Measurements from ENCODE around the gene PAWR. TPM values are rescaled to one million over a fixed set of nuclear protein-coding genes. Genes with fewer than 3 reads are reported as not detected.

PAWR gene
- total RNA-seq, 5 donors from 2014 or later (not counting 1 experiment from before 2014, with no cell fraction given) = 0.98 to 8.2 (median 6.1) TPM

- H3K4me3 Mint-ChIP-seq = no peak overlapping the region
- no peak overlapping the region for H3K27ac ChIP-seq (ENCODE audit: low read length)
- ChIA-PET POLR2A (no interaction called here), CTCF (no interaction called here)
- H3K9me3 Mint-ChIP-seq = no peaks in the 10 kb centered on the region
- ATAC-seq (replicated peaks in 1 of 4) = no peak
- no peaks in the 10 kb centered on the region for H3K36me3 ChIP-seq (ENCODE audit: control insufficient read depth in 2 of 2, extremely low read depth in 1 of 2, insufficient read depth in 1 of 2, low read length in 1 of 2)
- H3K4me1 Mint-ChIP-seq = no peaks in the 10 kb centered on the region
- H3K4me3 ChIP-seq (ENCODE audit: control insufficient read depth in 1 of 2, extremely low read depth in 1 of 2, low read length in 1 of 2) = no peak overlapping the region
- 100% methylated on average over 3 of the region's 6 CpGs for WGBS (ENCODE audit: insufficient coverage)
- H3K27ac Mint-ChIP-seq = no peak overlapping the region
- H3K27me3 ChIP-seq (replicated peaks in 1 of 2; ENCODE audit: control insufficient read depth in 2 of 2, extremely low read depth in 1 of 2, insufficient read depth in 2 of 2, low read length in 1 of 2) = no peaks in the 10 kb centered on the region
- DNase-seq = no peak
- H3K36me3 Mint-ChIP-seq = no peaks in the 10 kb centered on the region
- H3K9me3 ChIP-seq = no peaks in the 10 kb centered on the region
- H3K4me1 ChIP-seq (ENCODE audit: control insufficient read depth in 1 of 2, extremely low read depth in 1 of 2, insufficient read depth in 2 of 2, low read length in 2 of 2) = no peaks in the 10 kb centered on the region
- peaks cover 0 to 3% of the 10 kb centered on the region in 2 donors for H3K27me3 Mint-ChIP-seq
These were observed 138.6 kb downstream of the PAWR start for GRCh38 chr12:79552192-79552591.

GRCh38 chr12:79549531-79550271 lies 141.1 kb downstream of the PAWR start:
- H3K36me3 ChIP-seq (ENCODE audit: control insufficient read depth in 2 of 2, extremely low read depth in 1 of 2, insufficient read depth in 1 of 2, low read length in 1 of 2) = no peaks in the 10 kb centered on the region
- H3K27me3 ChIP-seq (replicated peaks in 1 of 2; ENCODE audit: control insufficient read depth in 2 of 2, extremely low read depth in 1 of 2, insufficient read depth in 2 of 2, low read length in 1 of 2) = no peaks in the 10 kb centered on the region
- WGBS (ENCODE audit: insufficient coverage) = 93% methylated on average over 3 of the region's 4 CpGs
- ATAC-seq (replicated peaks in 1 of 4) (no peak), DNase-seq (no peak)
- Mint-ChIP-seq H3K4me3 (no peak overlapping the region), H3K27ac (no peak overlapping the region), H3K4me1 (no peaks in the 10 kb centered on the region), H3K36me3 (no peaks in the 10 kb centered on the region), H3K27me3 (peaks cover 0 to 3% of the 10 kb centered on the region in 2 donors), H3K9me3 (no peaks in the 10 kb centered on the region)
- ChIA-PET CTCF (no interaction called here), POLR2A (interaction anchor here in 1 of 2 donors (0.5 kb wide), 1 partner anchor 570 kb away, joined by 3 read pairs; no protein-coding TSS in a partner anchor)
- H3K27ac ChIP-seq (ENCODE audit: low read length) = no peak overlapping the region
- H3K4me1 ChIP-seq (ENCODE audit: control insufficient read depth in 1 of 2, extremely low read depth in 1 of 2, insufficient read depth in 2 of 2, low read length in 2 of 2) = no peaks in the 10 kb centered on the region
- H3K9me3 ChIP-seq = no peaks in the 10 kb centered on the region
- no peak overlapping the region for H3K4me3 ChIP-seq (ENCODE audit: control insufficient read depth in 1 of 2, extremely low read depth in 1 of 2, low read length in 1 of 2)

- H3K27me3 Mint-ChIP-seq = peaks cover 0 to 3% of the 10 kb centered on the region in 2 donors
These were observed 142.2 kb downstream of the PAWR start for GRCh38 chr12:79548610-79548924.

GRCh38 chr12:79547735-79548609 lies 142.8 kb downstream of the PAWR start:
- Mint-ChIP-seq H3K36me3 (no peaks in the 10 kb centered on the region), H3K4me3 (no peak overlapping the region), H3K9me3 (no peaks in the 10 kb centered on the region), H3K27me3 (peaks cover 0 to 3% of the 10 kb centered on the region in 2 donors), H3K4me1 (no peaks in the 10 kb centered on the region), H3K27ac (no peak overlapping the region)
- Histone ChIP-seq H3K9me3 (no peaks in the 10 kb centered on the region), H3K4me3 (ENCODE audit: control insufficient read depth in 1 of 2, extremely low read depth in 1 of 2, low read length in 1 of 2) (no peak overlapping the region), H3K27me3 (replicated peaks in 1 of 2; ENCODE audit: control insufficient read depth in 2 of 2, extremely low read depth in 1 of 2, insufficient read depth in 2 of 2, low read length in 1 of 2) (no peaks in the 10 kb centered on the region), H3K36me3 (ENCODE audit: control insufficient read depth in 2 of 2, extremely low read depth in 1 of 2, insufficient read depth in 1 of 2, low read length in 1 of 2) (no peaks in the 10 kb centered on the region), H3K4me1 (ENCODE audit: control insufficient read depth in 1 of 2, extremely low read depth in 1 of 2, insufficient read depth in 2 of 2, low read length in 2 of 2) (no peaks in the 10 kb centered on the region), H3K27ac (ENCODE audit: low read length) (no peak overlapping the region)
- DNase-seq (peak in 1 of 35 experiments; percentile 28), ATAC-seq (replicated peaks in 1 of 4) (no peak)
- POLR2A ChIA-PET = no interaction called here
- CTCF ChIA-PET = no interaction called here
- 65% methylated on average over 7 of the region's 8 CpGs for WGBS (ENCODE audit: insufficient coverage)

More at GRCh38 chr12:79548610-79548924, 142.2 kb downstream of the PAWR start:
- H3K27ac Mint-ChIP-seq = no peak overlapping the region
- no peaks in the 10 kb centered on the region for H3K36me3 Mint-ChIP-seq
- ChIA-PET CTCF (interaction anchor here in 1 of 2 donors (0.7 kb wide), 1 partner anchor 513 kb away, joined by 3 read pairs; no protein-coding TSS in a partner anchor), POLR2A (no interaction called here)
- H3K27ac ChIP-seq (ENCODE audit: low read length) = no peak overlapping the region
- no peak overlapping the region for H3K4me3 Mint-ChIP-seq
- no peaks in the 10 kb centered on the region for H3K9me3 Mint-ChIP-seq
- H3K4me1 Mint-ChIP-seq = no peaks in the 10 kb centered on the region
- H3K27me3 ChIP-seq (replicated peaks in 1 of 2; ENCODE audit: control insufficient read depth in 2 of 2, extremely low read depth in 1 of 2, insufficient read depth in 2 of 2, low read length in 1 of 2) = no peaks in the 10 kb centered on the region
- H3K9me3 ChIP-seq = no peaks in the 10 kb centered on the region
- DNase-seq (no peak), ATAC-seq (replicated peaks in 1 of 4) (no peak)
- H3K36me3 ChIP-seq (ENCODE audit: control insufficient read depth in 2 of 2, extremely low read depth in 1 of 2, insufficient read depth in 1 of 2, low read length in 1 of 2) = no peaks in the 10 kb centered on the region
- no peak overlapping the region for H3K4me3 ChIP-seq (ENCODE audit: control insufficient read depth in 1 of 2, extremely low read depth in 1 of 2, low read length in 1 of 2)
- H3K4me1 ChIP-seq (ENCODE audit: control insufficient read depth in 1 of 2, extremely low read depth in 1 of 2, insufficient read depth in 2 of 2, low read length in 2 of 2) = no peaks in the 10 kb centered on the region

GRCh38 chr12:79547044-79547734 lies 143.6 kb downstream of the PAWR start:
- Mint-ChIP-seq H3K36me3 (no peaks in the 10 kb centered on the region), H3K4me3 (no peak overlapping the region), H3K4me1 (no peaks in the 10 kb centered on the region), H3K9me3 (no peaks in the 10 kb centered on the region), H3K27ac (no peak overlapping the region), H3K27me3 (peaks cover 0 to 3% of the 10 kb centered on the region in 2 donors)
- WGBS (ENCODE audit: insufficient coverage) = no CpG with 5 or more reads among the region's 5 CpGs
- DNase-seq = no peak
- Histone ChIP-seq H3K9me3 (no peaks in the 10 kb centered on the region), H3K27me3 (replicated peaks in 1 of 2; ENCODE audit: control insufficient read depth in 2 of 2, extremely low read depth in 1 of 2, insufficient read depth in 2 of 2, low read length in 1 of 2) (no peaks in the 10 kb centered on the region), H3K27ac (ENCODE audit: low read length) (no peak overlapping the region), H3K36me3 (ENCODE audit: control insufficient read depth in 2 of 2, extremely low read depth in 1 of 2, insufficient read depth in 1 of 2, low read length in 1 of 2) (no peaks in the 10 kb centered on the region), H3K4me3 (ENCODE audit: control insufficient read depth in 1 of 2, extremely low read depth in 1 of 2, low read length in 1 of 2) (no peak overlapping the region), H3K4me1 (ENCODE audit: control insufficient read depth in 1 of 2, extremely low read depth in 1 of 2, insufficient read depth in 2 of 2, low read length in 2 of 2) (no peaks in the 10 kb centered on the region)
- ChIA-PET CTCF (no interaction called here), POLR2A (no interaction called here)
- no peak for ATAC-seq (replicated peaks in 1 of 4)

- ChIA-PET POLR2A (no interaction called here), CTCF (no interaction called here)
- H3K36me3 ChIP-seq (ENCODE audit: control insufficient read depth in 2 of 2, extremely low read depth in 1 of 2, insufficient read depth in 1 of 2, low read length in 1 of 2) = no peaks in the 10 kb centered on the region
- DNase-seq = no peak
- Mint-ChIP-seq H3K27ac (no peak overlapping the region), H3K27me3 (peaks cover 0 to 3% of the 10 kb centered on the region in 2 donors), H3K4me1 (no peaks in the 10 kb centered on the region), H3K4me3 (no peak overlapping the region), H3K36me3 (no peaks in the 10 kb centered on the region), H3K9me3 (no peaks in the 10 kb centered on the region)
- H3K27ac ChIP-seq (ENCODE audit: low read length) = no peak overlapping the region
- no peaks in the 10 kb centered on the region for H3K27me3 ChIP-seq (replicated peaks in 1 of 2; ENCODE audit: control insufficient read depth in 2 of 2, extremely low read depth in 1 of 2, insufficient read depth in 2 of 2, low read length in 1 of 2)
- H3K9me3 ChIP-seq = no peaks in the 10 kb centered on the region
- no peak overlapping the region for H3K4me3 ChIP-seq (ENCODE audit: control insufficient read depth in 1 of 2, extremely low read depth in 1 of 2, low read length in 1 of 2)
- H3K4me1 ChIP-seq (ENCODE audit: control insufficient read depth in 1 of 2, extremely low read depth in 1 of 2, insufficient read depth in 2 of 2, low read length in 2 of 2) = no peaks in the 10 kb centered on the region
- WGBS (ENCODE audit: insufficient coverage) = no CpG with 5 or more reads among the region's 5 CpGs
- no peak for ATAC-seq (replicated peaks in 1 of 4)
These were observed 144.2 kb downstream of the PAWR start for GRCh38 chr12:79546466-79547043.
